LNCaP clone FGC (cell line): ENCODE measurements around the gene MAP3K20.

Experiments
- DNase-seq: peaks from one replicate; pipeline ENCODE4 v3.0.0-alpha.2; 2011; ENCODE audit warnings: low read depth
- H3K4me3 ChIP-seq: 2 replicates; pipeline ENCODE4 v1.5.1; 2011; ENCODE audit warnings: mild to moderate bottlenecking, low read depth, low read length, control low read depth
- CTCF ChIP-seq: IDR thresholded peaks from 2 replicates; pipeline ENCODE4 v1.5.1; 2012; ENCODE audit warnings: mild to moderate bottlenecking; ENCODE audit not compliant: control insufficient read depth, insufficient read depth; ENCODE audit errors: extremely low read depth

Gene MAP3K20

DNA sequence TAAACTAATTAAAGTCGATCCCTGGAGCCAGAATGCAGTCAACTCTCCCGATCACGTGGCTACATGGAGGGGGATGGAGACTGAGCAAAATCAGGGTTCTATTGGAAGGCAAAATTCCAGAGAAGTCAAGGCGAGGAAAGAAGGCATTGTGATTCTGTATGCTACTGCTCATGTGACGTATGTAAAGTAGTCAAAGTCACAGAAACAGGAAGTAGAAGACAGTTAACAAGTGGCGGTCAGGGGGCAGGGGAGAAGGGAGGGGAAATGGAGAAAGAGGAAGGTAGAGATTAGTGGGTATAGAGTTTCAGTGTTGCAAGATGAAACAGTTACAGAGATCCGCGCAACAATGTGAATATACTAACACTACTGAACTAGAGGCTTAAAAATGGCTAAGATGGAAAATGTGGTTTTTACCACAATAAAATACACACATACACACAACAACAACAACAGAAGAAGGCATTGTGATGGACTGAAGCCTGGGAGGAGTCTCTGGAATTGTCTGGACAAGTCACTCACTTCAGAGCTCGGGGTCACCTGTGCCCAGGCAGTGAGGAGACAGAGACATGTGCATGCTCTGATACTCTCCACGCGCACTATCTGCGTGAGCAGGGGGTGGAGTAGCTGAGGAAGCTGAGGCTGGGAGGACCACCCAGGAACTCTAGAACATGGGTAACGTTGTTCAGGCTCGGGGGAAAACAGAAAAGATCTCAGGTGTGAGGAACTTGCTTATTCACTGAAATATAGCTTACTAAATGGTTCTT, 189.1 kb downstream of the MAP3K20 start:
- TF ChIP-seq CTCF, result no peak
- DNase-seq, result no peak
- no peak overlapping the region for H3K4me3 ChIP-seq

GRCh38 chr2:173271135-173271534, 195.5 kb downstream of the MAP3K20 start:
- no peak for DNase-seq
- no peak for TF ChIP-seq CTCF
- H3K4me3 ChIP-seq, result no peak overlapping the region

DNA sequence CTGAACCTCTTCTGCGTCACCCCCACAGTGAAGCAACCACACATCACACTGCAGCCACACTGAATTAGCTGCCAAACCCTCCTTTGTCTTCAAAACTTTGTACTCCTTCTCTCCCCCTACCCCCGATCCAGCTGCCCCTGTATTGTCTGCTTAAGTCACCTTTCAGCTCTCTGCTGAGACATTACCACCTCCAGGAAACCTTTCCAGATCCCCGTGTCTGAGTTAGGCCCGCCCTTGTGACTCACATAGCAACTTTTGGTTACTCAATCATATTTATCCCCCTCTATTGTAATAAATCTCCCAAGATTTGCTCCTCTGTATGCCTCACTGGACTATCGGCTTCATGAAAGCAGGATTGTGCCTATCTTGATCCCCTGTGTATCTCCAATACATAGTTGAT, 196.2 kb downstream of the MAP3K20 start:
- no peak for TF ChIP-seq CTCF
- H3K4me3 ChIP-seq, result no peak overlapping the region

GRCh38 chr2:173272849-173273248, 197.2 kb downstream of the MAP3K20 start:
- TF ChIP-seq CTCF, result no peak
- DNase-seq, result no peak
- H3K4me3 ChIP-seq, result no peak overlapping the region

More for the DNA sequence above, 196.2 kb downstream of the MAP3K20 start:
- DNase-seq, result no peak

DNA sequence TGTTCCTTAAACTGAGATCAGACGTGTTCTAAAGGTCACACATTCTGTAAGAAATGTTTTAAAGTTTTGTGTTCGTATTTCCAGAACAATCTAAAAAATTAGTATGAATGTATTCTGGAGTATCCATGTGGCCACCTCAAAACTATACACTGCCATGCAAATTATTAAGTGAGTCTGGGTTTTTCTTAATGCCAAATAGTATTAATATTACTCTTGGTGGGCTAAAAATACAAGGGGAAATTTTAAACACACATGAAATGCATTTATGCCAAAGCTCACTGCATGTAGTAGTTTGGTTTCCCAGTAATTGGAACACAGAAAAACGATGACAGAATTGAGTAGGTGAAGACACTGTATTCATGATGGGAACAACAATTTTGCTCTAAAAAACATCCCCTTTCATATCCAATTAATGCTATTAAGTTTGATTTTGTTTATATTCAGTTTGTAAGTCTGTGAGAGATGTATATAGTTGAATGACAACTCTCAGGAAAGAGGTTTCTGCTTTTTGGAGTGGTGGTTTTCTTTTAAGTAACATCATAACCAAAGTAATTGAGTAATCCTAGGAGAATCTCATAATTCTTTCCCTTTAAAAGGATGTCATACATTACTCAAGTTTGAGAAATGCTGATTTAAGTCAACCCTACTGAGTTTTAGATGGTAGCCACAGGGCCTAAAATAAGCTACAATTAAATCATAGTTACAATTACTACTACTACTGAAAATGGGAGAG, 203.3 kb downstream of the MAP3K20 start:
- no peak overlapping the region for H3K4me3 ChIP-seq
- no peak for TF ChIP-seq CTCF
- DNase-seq, result no peak

DNA sequence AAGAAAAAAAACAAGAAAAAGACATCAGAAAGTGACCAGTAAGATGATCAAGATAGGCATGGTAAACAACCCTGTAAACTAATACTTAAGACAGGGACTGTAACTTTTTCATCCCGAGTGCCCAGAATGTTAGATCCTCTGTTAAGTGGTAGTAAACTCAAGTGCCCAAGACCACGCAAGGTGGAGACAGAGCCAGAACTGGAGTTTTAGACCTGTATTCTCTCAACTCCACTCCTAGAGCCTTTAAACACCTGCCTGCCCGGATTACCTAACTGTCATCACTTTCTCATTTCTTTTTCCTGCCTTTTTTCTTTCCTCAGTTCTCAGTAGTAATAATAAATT, 203.9 kb downstream of the MAP3K20 start:
- TF ChIP-seq CTCF, result no peak
- no peak overlapping the region for H3K4me3 ChIP-seq
- no peak for DNase-seq
